HEK293 (cell line): ENCODE data around the gene MBP.
A peak's percentile ranks its signal among the peaks of the same experiment; 100 is the strongest.
"Not testable (repeated sequence)": the region's sequence is repeated elsewhere in the genome, so short reads cannot be mapped to it uniquely, and the experiment has no call there.

ENCODE experiments used
- CTCF ChIA-PET: fragments of 350-600 bp; formaldehyde crosslinking; extraction: SDS; loops from one replicate; lab custom pipeline; 2021; ENCODE audit warnings: antibody characterized with exemption; lab: Yijun Ruan, JAX
- POLR2A ChIA-PET: fragments of 300-600 bp; formaldehyde crosslinking; extraction: SDS; loops from one replicate; lab custom pipeline; 2020; ENCODE audit warnings: antibody characterized with exemption, inconsistent platforms; lab: Yijun Ruan, JAX
- H3K27ac ChIP-seq: fragments of 200-500 bp; sonication (Bioruptor generic); 2 replicates; pipeline ENCODE4 v1.5.1; 2014; ENCODE audit warnings: low read depth, low read length, control low read depth, inconsistent platforms; ENCODE audit errors: extremely low read depth
- H3K36me3 ChIP-seq, 2 experiments: fragments of 200-500 bp in 1 of 2; sonication (Bioruptor generic) in 1 of 2; 1 replicate in 1 of 2; 2 replicates in 1 of 2; pipeline ENCODE4 v1.5.1; 2014 to 2017; ENCODE audit warnings: inconsistent platforms in 2 of 2, low read length in 2 of 2; ENCODE audit not compliant: control insufficient read depth in 2 of 2, insufficient read depth in 1 of 2
- H3K4me1 ChIP-seq: fragments of 200-500 bp; sonication (Bioruptor generic); 2 replicates; pipeline ENCODE4 v1.5.1; 2014; ENCODE audit warnings: mild to moderate bottlenecking, low read length, inconsistent platforms; ENCODE audit not compliant: control insufficient read depth, insufficient read depth
- H3K4me3 ChIP-seq: 2 replicates; pipeline ENCODE4 v1.5.1; 2011; ENCODE audit warnings: low read depth, mild to moderate bottlenecking, control low read depth, low read length, moderate library complexity
- H3K9me3 ChIP-seq: fragments of 200-500 bp; sonication (Bioruptor generic); 2 replicates; pipeline ENCODE4 v1.5.1; 2014; ENCODE audit warnings: low read depth, low read length, inconsistent platforms; ENCODE audit not compliant: control insufficient read depth, insufficient read depth
- FEZF1 ChIP-seq: fragments of 450-650 bp; formaldehyde crosslinking; IDR thresholded peaks from 2 replicates; pipeline ENCODE4 v1.5.1; 2016; ENCODE audit warnings: missing biosample characterization, missing genetic modification characterization
- KLF1 ChIP-seq: fragments of 450-650 bp; formaldehyde crosslinking; IDR thresholded peaks from 2 replicates; pipeline ENCODE4 v1.5.1; 2016; ENCODE audit warnings: missing biosample characterization, missing genetic modification characterization
- OVOL3 ChIP-seq: fragments of 450-650 bp; formaldehyde crosslinking; IDR thresholded peaks from 2 replicates; pipeline ENCODE4 v1.5.1; 2016; ENCODE audit warnings: missing biosample characterization, missing genetic modification characterization
- TRIM28 ChIP-seq: IDR thresholded peaks from 2 replicates; pipeline ENCODE4 v1.6.1; 2011; ENCODE audit warnings: low read length, control low read depth, borderline replicate concordance
- ZBTB17 ChIP-seq: fragments of 450-650 bp; formaldehyde crosslinking; IDR thresholded peaks from 2 replicates; pipeline ENCODE4 v1.5.1; 2016; ENCODE audit warnings: missing biosample characterization, missing genetic modification characterization
- ZIC2 ChIP-seq: fragments of 450-650 bp; formaldehyde crosslinking; IDR thresholded peaks from 2 replicates; pipeline ENCODE4 v1.5.1; 2016; ENCODE audit warnings: missing biosample characterization, missing genetic modification characterization
- ZNF121 ChIP-seq: fragments of 450-650 bp; formaldehyde crosslinking; IDR thresholded peaks from 2 replicates; pipeline ENCODE4 v1.5.1; 2016; ENCODE audit warnings: missing biosample characterization, missing genetic modification characterization
- ZNF175 ChIP-seq: fragments of 450-650 bp; formaldehyde crosslinking; IDR thresholded peaks from 2 replicates; pipeline ENCODE4 v1.5.1; 2016; ENCODE audit warnings: missing biosample characterization, missing genetic modification characterization
- ZNF558 ChIP-seq: fragments of 450-650 bp; formaldehyde crosslinking; IDR thresholded peaks from 2 replicates; pipeline ENCODE4 v1.5.1; 2016; ENCODE audit warnings: missing biosample characterization, missing genetic modification characterization
- ZNF624 ChIP-seq: fragments of 450-650 bp; formaldehyde crosslinking; IDR thresholded peaks from 2 replicates; pipeline ENCODE4 v1.5.1; 2017; ENCODE audit warnings: missing biosample characterization, missing genetic modification characterization
- TF ChIP-seq, protein P1 (sequence below): fragments of 450-650 bp; formaldehyde crosslinking; IDR thresholded peaks from 2 replicates; pipeline ENCODE4 v1.5.1; 2016; ENCODE audit warnings: missing biosample characterization, missing genetic modification characterization
- TF ChIP-seq, protein P2 (sequence below): fragments of 450-650 bp; formaldehyde crosslinking; optimal IDR thresholded peaks from 2 replicates; pipeline ENCODE3; 2016; ENCODE audit warnings: missing biosample characterization, mild to moderate bottlenecking, missing genetic modification characterization
- TF ChIP-seq, protein P3 (sequence below): fragments of 450-650 bp; formaldehyde crosslinking; IDR thresholded peaks from 2 replicates; pipeline ENCODE4 v1.5.1; 2016; ENCODE audit warnings: missing biosample characterization, missing genetic modification characterization

The MBP gene

DNA sequence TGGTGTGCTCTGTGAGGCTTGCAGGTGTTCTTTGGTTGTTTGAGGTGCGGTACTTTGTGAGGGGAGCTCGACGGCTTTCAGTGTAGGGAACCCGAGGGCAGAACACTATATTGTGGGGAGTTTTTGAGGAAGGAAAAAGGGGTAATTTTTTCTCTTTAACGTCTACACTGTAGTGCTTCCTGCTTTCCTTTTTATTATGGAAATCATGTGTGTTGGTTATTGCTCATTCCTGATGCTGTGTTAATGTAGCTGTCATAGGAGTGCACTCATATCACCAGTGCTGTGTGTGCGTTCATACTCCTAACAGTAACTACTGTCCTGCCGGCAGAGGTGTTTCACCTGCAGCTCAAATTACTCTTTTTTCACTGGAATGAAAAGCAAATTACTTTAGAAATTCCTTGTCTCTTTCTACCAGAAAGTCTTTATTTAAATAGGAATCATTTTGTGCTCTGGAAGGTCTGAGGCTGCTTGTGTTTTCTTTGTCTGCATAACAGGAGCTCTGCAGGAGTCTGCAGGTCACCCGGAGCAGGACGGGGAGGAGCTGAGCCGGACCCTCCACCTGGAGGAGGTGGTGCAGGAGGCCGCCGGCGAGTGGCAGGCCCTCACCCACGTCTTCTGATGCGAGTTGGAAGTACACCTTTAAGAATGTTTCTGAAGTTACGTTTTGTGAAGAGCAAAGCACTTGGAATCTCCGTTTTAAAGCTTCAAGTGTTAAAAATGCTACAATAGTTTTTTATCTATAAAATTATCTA is 164.7 kb downstream of the MBP start (continued):
- TF ChIP-seq, protein P1, sequence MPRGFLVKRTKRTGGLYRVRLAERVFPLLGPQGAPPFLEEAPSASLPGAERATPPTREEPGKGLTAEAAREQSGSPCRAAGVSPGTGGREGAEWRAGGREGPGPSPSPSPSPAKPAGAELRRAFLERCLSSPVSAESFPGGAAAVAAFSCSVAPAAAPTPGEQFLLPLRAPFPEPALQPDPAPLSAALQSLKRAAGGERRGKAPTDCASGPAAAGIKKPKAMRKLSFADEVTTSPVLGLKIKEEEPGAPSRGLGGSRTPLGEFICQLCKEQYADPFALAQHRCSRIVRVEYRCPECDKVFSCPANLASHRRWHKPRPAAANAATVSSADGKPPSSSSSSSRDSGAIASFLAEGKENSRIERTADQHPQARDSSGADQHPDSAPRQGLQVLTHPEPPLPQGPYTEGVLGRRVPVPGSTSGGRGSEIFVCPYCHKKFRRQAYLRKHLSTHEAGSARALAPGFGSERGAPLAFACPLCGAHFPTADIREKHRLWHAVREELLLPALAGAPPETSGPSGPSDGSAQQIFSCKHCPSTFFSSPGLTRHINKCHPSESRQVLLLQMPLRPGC (tag by site-specific recombination): no peak

DNA sequence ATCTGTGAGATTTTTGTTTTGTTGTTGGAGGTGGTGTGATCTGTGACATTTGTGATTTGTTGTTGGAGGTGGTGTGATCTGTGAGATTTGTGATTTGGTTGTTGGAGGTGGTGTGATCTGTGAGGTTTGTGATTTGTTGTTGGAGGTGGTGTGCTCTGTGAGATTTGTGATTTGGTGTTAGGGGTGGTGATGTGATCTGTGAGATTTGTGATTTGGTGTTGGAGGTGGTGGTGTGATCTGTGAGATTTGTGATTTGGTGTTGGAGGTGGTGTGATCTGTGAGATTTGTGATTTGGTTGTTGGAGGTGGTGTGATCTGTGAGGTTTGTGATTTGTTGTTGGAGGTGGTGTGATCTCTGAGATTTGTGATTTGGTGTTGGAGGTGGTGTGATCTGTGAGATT is 165.3 kb downstream of the MBP start:
- H3K4me3 ChIP-seq, H3K4me1 ChIP-seq, H3K9me3 ChIP-seq, H3K27ac ChIP-seq, POLR2A ChIA-PET: not testable (repeated sequence)
- CTCF ChIA-PET: interaction anchor here (4.0 kb wide), 1 partner anchor 16 kb away, joined by 21 read pairs; no protein-coding TSS in a partner anchor
- H3K36me3 ChIP-seq: peaks cover 0 to 21% of the 10 kb centered on the region in 2 experiments

DNA sequence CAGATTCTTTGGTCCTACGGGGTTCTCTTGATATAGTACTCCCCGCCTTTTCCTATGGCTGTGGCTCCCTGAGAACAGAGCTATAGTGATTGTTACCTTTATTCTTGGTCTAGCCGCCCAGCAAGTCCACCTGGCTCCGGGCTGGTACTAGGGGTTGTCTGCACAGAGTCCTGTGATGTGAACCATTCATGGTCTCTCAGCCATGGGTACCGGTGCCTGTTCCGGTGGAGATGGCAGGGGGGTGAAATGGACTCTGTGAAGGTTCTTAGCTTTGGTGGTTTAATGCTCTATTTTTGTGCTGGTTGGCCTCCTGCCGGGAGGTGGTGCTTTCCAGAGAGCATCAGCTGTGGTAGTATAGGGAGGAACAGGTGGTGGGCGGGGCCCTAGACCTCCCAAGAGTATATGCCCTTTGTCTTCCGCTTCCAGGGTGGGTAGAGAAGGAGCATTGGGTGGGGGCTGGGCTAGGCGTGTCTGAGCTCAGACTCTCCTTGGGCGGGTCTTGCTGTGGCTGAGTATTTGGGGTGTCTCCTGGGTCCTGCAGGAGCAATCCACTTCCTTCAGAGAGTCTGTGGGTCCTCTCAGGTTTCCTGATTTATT is 166.9 kb downstream of the MBP start:
- H3K4me1 ChIP-seq, H3K4me3 ChIP-seq, H3K9me3 ChIP-seq, POLR2A ChIA-PET, H3K27ac ChIP-seq: not testable (repeated sequence)
- peaks cover 5 to 22% of the 10 kb centered on the region in 2 experiments for H3K36me3 ChIP-seq
- TF ChIP-seq KLF1 (tag by site-specific recombination): peak; percentile 59
- CTCF ChIA-PET: interaction anchor here (0.6 to 1.7 kb wide), 4 partner anchors 17 to 162 kb away, joined by 3 to 9 read pairs (median 4); no protein-coding TSS in a partner anchor

DNA sequence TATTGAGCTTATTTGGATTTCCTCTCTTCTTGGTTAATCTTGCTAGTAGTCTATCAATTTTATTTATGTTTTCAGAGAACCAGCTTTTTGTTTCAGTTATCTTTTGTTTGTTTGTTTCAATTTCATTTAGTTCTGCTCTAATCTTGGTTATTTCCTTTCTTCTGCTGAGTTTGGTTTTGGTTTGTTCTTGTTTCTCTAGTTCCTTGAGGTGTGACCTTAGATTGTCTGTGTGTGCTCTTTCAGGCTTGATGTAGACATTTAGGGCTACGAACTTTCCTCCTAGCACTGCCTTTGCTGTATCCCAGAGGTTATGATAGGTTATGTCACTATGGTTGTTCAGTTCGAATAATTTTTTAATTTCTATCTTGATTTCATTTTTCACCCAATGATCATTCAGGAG is 168.6 kb downstream of the MBP start:
- Histone ChIP-seq H3K4me1 (peaks cover 4% of the 10 kb centered on the region), H3K4me3 (no peak overlapping the region), H3K27ac (no peak overlapping the region), H3K9me3 (no peaks in the 10 kb centered on the region), H3K36me3 (peaks cover 9 to 36% of the 10 kb centered on the region in 2 experiments)
- TF ChIP-seq OVOL3 (tag by site-specific recombination) (no peak), ZBTB17 (tag by site-specific recombination) (no peak), ZNF624 (tag by site-specific recombination) (no peak), ZNF175 (tag by site-specific recombination) (no peak), TRIM28 (no peak), ZIC2 (tag by site-specific recombination) (no peak), FEZF1 (tag by site-specific recombination) (no peak), ZNF121 (tag by site-specific recombination) (no peak), ZNF558 (tag by site-specific recombination) (no peak)
- TF ChIP-seq, protein P2, sequence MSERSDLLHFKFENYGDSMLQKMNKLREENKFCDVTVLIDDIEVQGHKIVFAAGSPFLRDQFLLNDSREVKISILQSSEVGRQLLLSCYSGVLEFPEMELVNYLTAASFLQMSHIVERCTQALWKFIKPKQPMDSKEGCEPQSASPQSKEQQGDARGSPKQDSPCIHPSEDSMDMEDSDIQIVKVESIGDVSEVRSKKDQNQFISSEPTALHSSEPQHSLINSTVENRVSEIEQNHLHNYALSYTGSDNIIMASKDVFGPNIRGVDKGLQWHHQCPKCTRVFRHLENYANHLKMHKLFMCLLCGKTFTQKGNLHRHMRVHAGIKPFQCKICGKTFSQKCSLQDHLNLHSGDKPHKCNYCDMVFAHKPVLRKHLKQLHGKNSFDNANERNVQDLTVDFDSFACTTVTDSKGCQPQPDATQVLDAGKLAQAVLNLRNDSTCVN (tag by site-specific recombination): no peak
- TF ChIP-seq, protein P3, sequence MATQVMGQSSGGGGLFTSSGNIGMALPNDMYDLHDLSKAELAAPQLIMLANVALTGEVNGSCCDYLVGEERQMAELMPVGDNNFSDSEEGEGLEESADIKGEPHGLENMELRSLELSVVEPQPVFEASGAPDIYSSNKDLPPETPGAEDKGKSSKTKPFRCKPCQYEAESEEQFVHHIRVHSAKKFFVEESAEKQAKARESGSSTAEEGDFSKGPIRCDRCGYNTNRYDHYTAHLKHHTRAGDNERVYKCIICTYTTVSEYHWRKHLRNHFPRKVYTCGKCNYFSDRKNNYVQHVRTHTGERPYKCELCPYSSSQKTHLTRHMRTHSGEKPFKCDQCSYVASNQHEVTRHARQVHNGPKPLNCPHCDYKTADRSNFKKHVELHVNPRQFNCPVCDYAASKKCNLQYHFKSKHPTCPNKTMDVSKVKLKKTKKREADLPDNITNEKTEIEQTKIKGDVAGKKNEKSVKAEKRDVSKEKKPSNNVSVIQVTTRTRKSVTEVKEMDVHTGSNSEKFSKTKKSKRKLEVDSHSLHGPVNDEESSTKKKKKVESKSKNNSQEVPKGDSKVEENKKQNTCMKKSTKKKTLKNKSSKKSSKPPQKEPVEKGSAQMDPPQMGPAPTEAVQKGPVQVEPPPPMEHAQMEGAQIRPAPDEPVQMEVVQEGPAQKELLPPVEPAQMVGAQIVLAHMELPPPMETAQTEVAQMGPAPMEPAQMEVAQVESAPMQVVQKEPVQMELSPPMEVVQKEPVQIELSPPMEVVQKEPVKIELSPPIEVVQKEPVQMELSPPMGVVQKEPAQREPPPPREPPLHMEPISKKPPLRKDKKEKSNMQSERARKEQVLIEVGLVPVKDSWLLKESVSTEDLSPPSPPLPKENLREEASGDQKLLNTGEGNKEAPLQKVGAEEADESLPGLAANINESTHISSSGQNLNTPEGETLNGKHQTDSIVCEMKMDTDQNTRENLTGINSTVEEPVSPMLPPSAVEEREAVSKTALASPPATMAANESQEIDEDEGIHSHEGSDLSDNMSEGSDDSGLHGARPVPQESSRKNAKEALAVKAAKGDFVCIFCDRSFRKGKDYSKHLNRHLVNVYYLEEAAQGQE (tag by site-specific recombination): no peak
- CTCF ChIA-PET: interaction anchor here (1.2 to 1.7 kb wide), 3 partner anchors 10 to 160 kb away, joined by 3 to 5 read pairs (median 4); no protein-coding TSS in a partner anchor
- POLR2A ChIA-PET: no interaction called here
